A549 treated with DMSO at 1 μM for 4 hours (cell line): ENCODE measurements around the gene FBXO15. TPM values are rescaled to one million over a fixed set of nuclear protein-coding genes. Genes with fewer than 3 reads are reported as not detected.

ENCODE experiments used
- total RNA-seq: library from RNA; stranded (reverse); fragments of 200-300 nt; extraction: Qiagen RNA extraction; gene quantifications from 5 replicates; pipeline ENCODE4 v1.2.3, GENCODE V29; 2022; ENCODE audit warnings: low read depth

FBXO15 gene, protein sequence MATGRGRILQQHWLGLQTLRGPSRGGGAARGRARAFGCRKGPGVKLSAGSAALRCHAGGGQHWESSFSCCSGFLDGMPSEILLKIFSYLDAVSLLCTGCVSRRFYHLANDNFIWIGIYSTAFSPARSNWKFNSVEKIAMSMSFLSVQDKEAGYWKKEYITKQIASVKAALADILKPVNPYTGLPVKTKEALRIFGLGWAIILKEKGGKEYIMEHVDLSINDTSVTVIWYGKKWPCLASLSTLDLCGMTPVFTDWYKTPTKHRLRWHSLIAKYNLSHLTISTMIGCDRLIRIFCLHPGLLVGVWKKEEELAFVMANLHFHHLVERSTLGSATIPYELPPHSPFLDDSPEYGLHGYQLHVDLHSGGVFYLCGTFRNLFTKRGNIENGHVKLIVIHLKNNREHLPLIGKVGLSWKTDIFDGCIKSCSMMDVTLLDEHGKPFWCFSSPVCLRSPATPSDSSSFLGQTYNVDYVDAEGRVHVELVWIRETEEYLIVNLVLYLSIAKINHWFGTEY
- total RNA-seq, result 0.51 to 1.6 TPM (median 0.88 TPM) in 5 replicates

GRCh38 chr18:74147779-74148542 is at the start of gene FBXO15, which contains the start of gene TIMM21:
FBXO15 (minus strand) TSS chr18:74147834; CDS start chr18:74147785, 49 bp downstream.
TIMM21 (plus strand) TSS chr18:74148523; CDS start chr18:74148809, 286 bp downstream.

Other genes with a start within 250 kb of the FBXO15 start
- 38.3 to 64.3 TPM (median 63.7 TPM) in 5 replicates for gene TIMM21, start 689 bp upstream of the FBXO15 start, total RNA-seq
- 114 to 153 TPM (median 117 TPM) in 5 replicates for gene CYB5A, start 144.1 kb upstream of the FBXO15 start, total RNA-seq
- gene C18orf63, start 168.0 kb upstream of the FBXO15 start, total RNA-seq, result not detected in 5 replicates